ENCODE measurements around the gene SOX9.

DNA sequence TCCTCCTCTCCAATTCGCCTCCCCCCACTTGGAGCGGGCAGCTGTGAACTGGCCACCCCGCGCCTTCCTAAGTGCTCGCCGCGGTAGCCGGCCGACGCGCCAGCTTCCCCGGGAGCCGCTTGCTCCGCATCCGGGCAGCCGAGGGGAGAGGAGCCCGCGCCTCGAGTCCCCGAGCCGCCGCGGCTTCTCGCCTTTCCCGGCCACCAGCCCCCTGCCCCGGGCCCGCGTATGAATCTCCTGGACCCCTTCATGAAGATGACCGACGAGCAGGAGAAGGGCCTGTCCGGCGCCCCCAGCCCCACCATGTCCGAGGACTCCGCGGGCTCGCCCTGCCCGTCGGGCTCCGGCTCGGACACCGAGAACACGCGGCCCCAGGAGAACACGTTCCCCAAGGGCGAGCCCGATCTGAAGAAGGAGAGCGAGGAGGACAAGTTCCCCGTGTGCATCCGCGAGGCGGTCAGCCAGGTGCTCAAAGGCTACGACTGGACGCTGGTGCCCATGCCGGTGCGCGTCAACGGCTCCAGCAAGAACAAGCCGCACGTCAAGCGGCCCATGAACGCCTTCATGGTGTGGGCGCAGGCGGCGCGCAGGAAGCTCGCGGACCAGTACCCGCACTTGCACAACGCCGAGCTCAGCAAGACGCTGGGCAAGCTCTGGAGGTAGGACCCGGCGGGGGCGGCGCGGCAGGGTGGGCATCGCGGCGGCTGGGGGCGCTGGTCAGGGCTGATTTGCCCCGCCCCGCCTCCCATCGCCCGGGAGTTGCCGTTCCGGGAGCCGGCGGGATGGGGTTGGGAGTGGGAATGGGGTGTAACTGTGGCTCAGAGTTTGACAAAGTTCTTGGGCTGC lies 567 bp downstream of the SOX9 start:
- TF ChIP-seq POLR2A (IDR thresholded peaks at IDR 0.05), result no peak
- TF ChIP-seq EP300 (IDR thresholded peaks at IDR 0.05; ENCODE audit: low read depth), result no peak
- TF ChIP-seq, protein P1, sequence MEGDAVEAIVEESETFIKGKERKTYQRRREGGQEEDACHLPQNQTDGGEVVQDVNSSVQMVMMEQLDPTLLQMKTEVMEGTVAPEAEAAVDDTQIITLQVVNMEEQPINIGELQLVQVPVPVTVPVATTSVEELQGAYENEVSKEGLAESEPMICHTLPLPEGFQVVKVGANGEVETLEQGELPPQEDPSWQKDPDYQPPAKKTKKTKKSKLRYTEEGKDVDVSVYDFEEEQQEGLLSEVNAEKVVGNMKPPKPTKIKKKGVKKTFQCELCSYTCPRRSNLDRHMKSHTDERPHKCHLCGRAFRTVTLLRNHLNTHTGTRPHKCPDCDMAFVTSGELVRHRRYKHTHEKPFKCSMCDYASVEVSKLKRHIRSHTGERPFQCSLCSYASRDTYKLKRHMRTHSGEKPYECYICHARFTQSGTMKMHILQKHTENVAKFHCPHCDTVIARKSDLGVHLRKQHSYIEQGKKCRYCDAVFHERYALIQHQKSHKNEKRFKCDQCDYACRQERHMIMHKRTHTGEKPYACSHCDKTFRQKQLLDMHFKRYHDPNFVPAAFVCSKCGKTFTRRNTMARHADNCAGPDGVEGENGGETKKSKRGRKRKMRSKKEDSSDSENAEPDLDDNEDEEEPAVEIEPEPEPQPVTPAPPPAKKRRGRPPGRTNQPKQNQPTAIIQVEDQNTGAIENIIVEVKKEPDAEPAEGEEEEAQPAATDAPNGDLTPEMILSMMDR (IDR thresholded peaks at IDR 0.05), result no peak
